GM12801 (cell line): ENCODE results near the gene POMT2.

Experiments used
- TF ChIP-seq, protein P1 (sequence below): IDR thresholded peaks from one replicate; pipeline ENCODE4 v1.5.1; 2011; ENCODE audit warnings: control low read depth; ENCODE audit not compliant: insufficient read length; ENCODE audit errors: extremely low read depth

The POMT2 gene

GRCh38 chr14:77339407-77339806 lies 18.7 kb upstream of the POMT2 start:
- TF ChIP-seq, protein P1, sequence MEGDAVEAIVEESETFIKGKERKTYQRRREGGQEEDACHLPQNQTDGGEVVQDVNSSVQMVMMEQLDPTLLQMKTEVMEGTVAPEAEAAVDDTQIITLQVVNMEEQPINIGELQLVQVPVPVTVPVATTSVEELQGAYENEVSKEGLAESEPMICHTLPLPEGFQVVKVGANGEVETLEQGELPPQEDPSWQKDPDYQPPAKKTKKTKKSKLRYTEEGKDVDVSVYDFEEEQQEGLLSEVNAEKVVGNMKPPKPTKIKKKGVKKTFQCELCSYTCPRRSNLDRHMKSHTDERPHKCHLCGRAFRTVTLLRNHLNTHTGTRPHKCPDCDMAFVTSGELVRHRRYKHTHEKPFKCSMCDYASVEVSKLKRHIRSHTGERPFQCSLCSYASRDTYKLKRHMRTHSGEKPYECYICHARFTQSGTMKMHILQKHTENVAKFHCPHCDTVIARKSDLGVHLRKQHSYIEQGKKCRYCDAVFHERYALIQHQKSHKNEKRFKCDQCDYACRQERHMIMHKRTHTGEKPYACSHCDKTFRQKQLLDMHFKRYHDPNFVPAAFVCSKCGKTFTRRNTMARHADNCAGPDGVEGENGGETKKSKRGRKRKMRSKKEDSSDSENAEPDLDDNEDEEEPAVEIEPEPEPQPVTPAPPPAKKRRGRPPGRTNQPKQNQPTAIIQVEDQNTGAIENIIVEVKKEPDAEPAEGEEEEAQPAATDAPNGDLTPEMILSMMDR, result no peak

- TF ChIP-seq, protein P1, result no peak
These were observed 17.6 kb upstream of the POMT2 start for GRCh38 chr14:77338302-77338701.

- TF ChIP-seq, protein P1, result no peak
These were observed 17.2 kb upstream of the POMT2 start for GRCh38 chr14:77337880-77338279.

DNA sequence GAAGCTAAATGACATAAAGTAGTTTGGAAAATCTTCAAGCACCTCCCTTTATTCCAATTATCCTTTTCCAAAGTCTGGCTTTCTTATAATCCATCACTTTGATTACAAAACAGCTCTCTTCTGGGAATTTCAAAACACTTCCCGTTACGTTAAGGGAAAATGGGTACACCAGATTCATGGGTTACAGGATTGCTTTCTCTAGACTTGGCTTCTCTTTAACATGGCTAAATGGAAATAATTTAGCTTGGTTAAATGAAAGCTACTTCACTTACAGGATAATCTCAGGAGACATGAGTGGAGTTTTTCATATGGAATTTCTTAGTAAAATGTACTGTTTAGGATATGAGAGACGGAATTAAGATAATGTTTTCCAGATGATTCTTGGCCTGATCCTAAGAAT lies 14.9 kb upstream of the POMT2 start:
- TF ChIP-seq, protein P1, result no peak

DNA sequence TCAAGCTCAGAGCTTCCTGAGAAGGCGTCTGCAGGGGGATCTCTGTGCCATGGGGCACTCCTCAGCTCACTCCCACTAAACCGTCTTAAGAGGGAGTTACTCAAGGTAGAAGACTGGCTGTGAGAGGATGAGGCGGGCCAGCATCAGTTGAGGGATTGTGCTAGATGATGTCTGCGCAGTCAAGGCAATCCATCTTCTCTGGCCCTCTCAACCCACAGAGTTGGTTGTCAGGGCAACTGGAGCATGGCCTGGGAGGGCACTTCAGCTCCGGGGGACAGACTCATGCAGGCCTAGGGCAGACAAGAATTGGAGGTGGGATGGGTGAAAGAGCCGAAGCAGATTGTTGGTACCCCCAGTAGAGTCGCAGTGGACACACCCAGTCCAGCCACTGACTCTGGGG lies 9.2 kb upstream of the POMT2 start:
- TF ChIP-seq, protein P1, result no peak

DNA sequence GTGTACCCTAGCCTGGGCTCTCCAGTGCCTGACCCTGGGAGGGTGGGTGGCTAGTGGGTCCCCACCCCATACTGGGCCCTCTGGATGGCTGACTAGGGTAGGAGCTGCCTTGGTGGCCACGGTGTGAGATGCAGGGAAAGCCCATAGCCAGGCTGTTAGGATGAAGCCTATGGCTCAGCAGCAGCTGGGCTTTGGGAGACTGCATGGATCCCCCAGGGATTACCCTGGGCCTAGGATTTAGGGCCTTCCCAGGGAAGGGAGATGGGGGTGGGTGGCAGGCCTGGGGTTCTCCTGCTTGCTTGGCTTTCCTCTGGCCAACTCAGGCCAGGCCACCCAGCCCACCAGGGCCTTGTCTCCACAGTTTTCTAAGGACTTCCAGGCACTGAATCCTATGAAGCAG lies 6.4 kb upstream of the POMT2 start:
- TF ChIP-seq, protein P1, result no peak

GRCh38 chr14:77325746-77326094 lies 5.0 kb upstream of the POMT2 start:
- TF ChIP-seq, protein P1, result no peak
